Esophagus muscularis mucosa (tissue), 4 donors: ENCODE results near the gene CBX6.

Experiments
- EP300 ChIP-seq: sonication (generic); formaldehyde crosslinking; IDR thresholded peaks from one replicate; pipeline ENCODE4 v1.6.1; 2017; ENCODE audit warnings: antibody characterized with exemption
- POLR2A ChIP-seq: fragments of 450-650 bp; IDR thresholded peaks from one replicate; pipeline ENCODE4 v1.6.1; 2017; ENCODE audit warnings: antibody characterized with exemption, moderate library complexity, mild to moderate bottlenecking, low read depth
- POLR2AphosphoS5 ChIP-seq, 2 donors: sonication (generic); formaldehyde crosslinking; IDR thresholded peaks; one replicate each; pipeline ENCODE4 v1.6.1; 2017; ENCODE audit warnings: antibody characterized with exemption in 2 of 2
- TF ChIP-seq, protein P1 (sequence below), 3 experiments: fragments of 200-600 bp in 2 of 3; fragments of 450-650 bp in 1 of 3; sonication (generic) in 2 of 3; IDR thresholded peaks; one replicate each; pipeline ENCODE4 v1.5.1; 2017 to 2019; ENCODE audit warnings: antibody characterized with exemption in 3 of 3, mild to moderate bottlenecking in 2 of 3, moderate library complexity in 1 of 3

GRCh38 chr22:38830026-38830844 lies 41.8 kb downstream of the CBX6 start:
- TF ChIP-seq POLR2AphosphoS5 (IDR thresholded peaks at IDR 0.05) (no peak), POLR2A (no peak), EP300 (no peak)
- TF ChIP-seq, protein P1, sequence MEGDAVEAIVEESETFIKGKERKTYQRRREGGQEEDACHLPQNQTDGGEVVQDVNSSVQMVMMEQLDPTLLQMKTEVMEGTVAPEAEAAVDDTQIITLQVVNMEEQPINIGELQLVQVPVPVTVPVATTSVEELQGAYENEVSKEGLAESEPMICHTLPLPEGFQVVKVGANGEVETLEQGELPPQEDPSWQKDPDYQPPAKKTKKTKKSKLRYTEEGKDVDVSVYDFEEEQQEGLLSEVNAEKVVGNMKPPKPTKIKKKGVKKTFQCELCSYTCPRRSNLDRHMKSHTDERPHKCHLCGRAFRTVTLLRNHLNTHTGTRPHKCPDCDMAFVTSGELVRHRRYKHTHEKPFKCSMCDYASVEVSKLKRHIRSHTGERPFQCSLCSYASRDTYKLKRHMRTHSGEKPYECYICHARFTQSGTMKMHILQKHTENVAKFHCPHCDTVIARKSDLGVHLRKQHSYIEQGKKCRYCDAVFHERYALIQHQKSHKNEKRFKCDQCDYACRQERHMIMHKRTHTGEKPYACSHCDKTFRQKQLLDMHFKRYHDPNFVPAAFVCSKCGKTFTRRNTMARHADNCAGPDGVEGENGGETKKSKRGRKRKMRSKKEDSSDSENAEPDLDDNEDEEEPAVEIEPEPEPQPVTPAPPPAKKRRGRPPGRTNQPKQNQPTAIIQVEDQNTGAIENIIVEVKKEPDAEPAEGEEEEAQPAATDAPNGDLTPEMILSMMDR (IDR thresholded peaks at IDR 0.05): no peak
